Colon (tissue), 2 donors: Measurements from ENCODE around the gene NUDT22.

Experiments used
- FAIRE-seq: peaks from 2 replicates; lab custom pipeline; 2012; peaks lifted over from hg19 to GRCh38; lab: Jason Lieb, UNC
- donor health status: control.
- donor health status: control.

Gene NUDT22

GRCh38 chr11:64258356-64258755 lies 32.3 kb downstream of the NUDT22 start:
- FAIRE-seq, result no peak

- no peak for FAIRE-seq
These were observed 33.0 kb downstream of the NUDT22 start for GRCh38 chr11:64258946-64259532.

- FAIRE-seq, result no peak
These were observed 33.5 kb downstream of the NUDT22 start for GRCh38 chr11:64259533-64260067.

- no peak for FAIRE-seq
These were observed 34.2 kb downstream of the NUDT22 start for GRCh38 chr11:64260147-64260708.

- FAIRE-seq, result no peak
These were observed 35.5 kb downstream of the NUDT22 start for GRCh38 chr11:64261556-64262080.

- FAIRE-seq, result no peak
These were observed 36.4 kb downstream of the NUDT22 start for GRCh38 chr11:64262271-64263002.

GRCh38 chr11:64263021-64263946 lies 37.2 kb downstream of the NUDT22 start:
- no peak for FAIRE-seq

GRCh38 chr11:64263947-64264317 lies 37.9 kb downstream of the NUDT22 start:
- FAIRE-seq, result no peak

- no peak for FAIRE-seq
These were observed 38.3 kb downstream of the NUDT22 start for GRCh38 chr11:64264371-64264852.

GRCh38 chr11:64265176-64266160 lies 39.4 kb downstream of the NUDT22 start:
- no peak for FAIRE-seq

- no peak for FAIRE-seq
These were observed 40.3 kb downstream of the NUDT22 start for GRCh38 chr11:64266339-64266738.

GRCh38 chr11:64267207-64267945 lies 41.3 kb downstream of the NUDT22 start:
- no peak for FAIRE-seq

- no peak for FAIRE-seq
These were observed 42.2 kb downstream of the NUDT22 start for GRCh38 chr11:64268025-64268892.

- no peak for FAIRE-seq
These were observed 42.9 kb downstream of the NUDT22 start for GRCh38 chr11:64268893-64269539.

- no peak for FAIRE-seq
These were observed 43.6 kb downstream of the NUDT22 start for GRCh38 chr11:64269540-64270220.

GRCh38 chr11:64275031-64275800 lies 49.1 kb downstream of the NUDT22 start:
- FAIRE-seq, result no peak

- no peak for FAIRE-seq
These were observed 49.8 kb downstream of the NUDT22 start for GRCh38 chr11:64275841-64276240.
